NCI-H2029 (cell line): ENCODE measurements around the gene PKNOX2.

Experiments used
- DNase-seq: peaks from one replicate; lab custom pipeline; 2025; lab: John Stamatoyannopoulos, UW

PKNOX2 gene

DNA sequence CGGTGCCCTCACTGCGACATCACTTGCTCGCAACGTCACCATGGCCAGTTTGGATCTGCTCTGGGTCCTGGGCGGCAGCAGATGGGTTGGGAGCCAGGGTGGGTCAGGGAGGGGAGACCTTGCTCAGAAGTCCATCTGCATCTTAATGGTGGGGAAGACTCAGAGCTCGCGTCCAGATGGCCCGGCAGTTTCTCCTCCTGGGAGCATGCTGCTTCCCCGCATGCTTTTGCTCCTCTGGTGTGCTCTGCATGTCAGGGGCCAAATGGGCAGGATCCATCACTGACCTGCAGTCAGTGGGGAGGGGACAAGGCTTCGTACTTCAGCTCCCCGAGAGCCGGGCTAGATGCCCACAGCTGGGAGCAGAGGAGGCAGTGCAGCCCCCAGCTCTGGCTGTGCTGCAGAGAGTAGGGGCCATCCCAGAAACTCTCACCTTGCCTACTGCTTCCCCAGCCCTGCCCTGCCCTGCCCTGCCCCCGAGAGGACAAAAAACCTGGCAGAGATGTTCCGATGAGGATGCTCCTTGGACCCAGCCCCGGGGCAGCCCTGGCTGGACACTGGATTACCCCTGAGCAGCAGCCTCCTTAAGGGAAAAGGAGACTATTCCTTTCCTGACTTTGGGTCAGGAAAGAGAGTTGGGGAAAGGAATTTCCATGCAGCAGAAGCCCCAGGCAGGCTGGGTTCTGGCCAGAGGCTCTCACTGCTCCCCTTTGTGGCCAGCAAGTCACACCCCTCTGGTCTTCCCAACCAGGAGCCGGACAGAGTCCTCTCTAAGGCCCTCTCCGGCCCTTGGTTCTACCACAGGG, 149.9 kb downstream of the PKNOX2 start:
- DNase-seq: no peak

DNA sequence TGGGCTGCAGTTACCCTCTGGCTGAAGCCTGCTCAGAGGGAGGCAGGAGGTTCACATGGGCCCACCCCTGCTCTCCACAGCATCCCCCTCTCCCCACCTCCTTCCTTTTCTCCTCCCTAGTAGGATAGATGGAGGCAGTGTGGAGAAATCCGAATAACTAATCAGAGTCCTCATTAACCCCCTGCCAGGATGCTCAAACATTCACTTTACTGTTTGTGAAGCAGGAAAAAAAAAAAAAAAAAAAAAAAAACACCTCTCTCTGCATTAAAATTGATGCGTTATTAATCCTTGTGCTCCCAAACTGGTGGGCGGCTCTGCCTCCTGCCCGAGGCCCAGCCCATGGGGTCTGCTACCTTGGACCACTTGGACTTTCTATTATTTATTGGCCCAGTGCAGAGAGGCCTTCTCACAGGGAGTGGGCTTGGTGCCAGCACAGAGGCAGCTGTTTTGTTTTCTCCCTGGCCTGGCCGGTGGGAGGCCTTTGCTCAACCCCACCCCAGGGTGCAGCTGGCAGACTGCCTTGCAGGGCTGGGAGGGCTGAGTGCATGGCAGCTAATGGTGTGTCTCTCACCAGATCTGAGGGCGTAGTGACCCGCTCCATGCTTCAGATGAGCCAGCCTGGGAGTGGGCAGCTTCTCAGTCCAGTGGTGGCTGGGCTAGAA, 150.7 kb downstream of the PKNOX2 start:
- no peak for DNase-seq

DNA sequence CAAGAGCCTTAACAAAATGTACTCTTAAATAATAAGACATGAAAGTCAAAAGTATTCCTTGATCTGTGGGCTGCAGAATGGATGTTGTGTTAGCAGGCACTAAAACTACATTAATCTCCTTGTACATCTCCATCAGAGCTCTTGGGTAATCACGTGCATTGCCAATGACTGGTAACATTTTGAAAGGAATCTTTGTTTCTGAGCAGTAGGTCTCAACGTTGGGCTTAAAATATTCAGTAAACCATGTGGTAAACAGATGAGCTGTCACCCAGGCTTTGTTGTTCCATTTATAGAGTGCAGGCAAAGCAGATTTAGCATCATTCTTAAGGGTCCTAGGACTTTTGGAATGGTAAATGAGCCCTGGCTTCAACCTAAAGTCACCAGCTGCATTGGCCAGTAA, 152.9 kb downstream of the PKNOX2 start:
- DNase-seq: no peak

- DNase-seq: no peak
Measured at GRCh38 chr11:125319649-125320048, 155.1 kb downstream of the PKNOX2 start.

DNA sequence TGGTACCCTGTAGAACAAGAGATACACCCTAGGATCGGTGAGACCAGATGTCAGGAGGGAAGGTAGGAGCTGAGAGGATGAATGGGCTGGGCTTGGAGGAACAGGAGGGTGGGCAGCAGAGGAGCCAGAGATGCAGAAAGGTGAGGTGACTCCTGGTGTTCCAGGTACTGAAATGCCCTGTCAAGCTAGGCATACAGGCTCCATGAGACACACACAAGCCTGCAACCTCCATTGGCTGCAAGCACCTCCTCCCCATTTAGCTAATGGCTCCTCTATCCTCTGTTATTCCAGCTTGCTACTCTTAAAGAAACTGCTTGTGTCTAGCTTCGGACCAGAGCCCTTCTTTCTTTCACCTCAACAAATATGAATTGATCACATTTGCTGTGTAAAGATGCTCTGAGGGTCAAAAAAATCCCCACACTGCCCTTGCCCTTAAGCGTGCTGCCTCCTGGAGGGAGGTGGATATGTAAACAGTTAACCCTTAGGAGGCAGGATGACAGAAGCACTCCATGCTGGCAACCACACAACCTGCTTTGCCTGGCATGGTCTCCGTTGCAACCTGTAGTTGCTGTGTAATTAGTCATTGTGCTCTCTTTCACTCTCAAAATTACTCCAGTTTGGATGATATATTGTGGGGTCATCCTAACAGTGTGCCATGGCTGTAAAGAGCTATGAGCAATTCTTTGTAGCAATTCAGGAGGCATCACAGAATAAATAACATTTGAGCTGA, 156.0 kb downstream of the PKNOX2 start:
- no peak for DNase-seq

- no peak for DNase-seq
Measured at GRCh38 chr11:125322289-125322688, 157.7 kb downstream of the PKNOX2 start.

DNA sequence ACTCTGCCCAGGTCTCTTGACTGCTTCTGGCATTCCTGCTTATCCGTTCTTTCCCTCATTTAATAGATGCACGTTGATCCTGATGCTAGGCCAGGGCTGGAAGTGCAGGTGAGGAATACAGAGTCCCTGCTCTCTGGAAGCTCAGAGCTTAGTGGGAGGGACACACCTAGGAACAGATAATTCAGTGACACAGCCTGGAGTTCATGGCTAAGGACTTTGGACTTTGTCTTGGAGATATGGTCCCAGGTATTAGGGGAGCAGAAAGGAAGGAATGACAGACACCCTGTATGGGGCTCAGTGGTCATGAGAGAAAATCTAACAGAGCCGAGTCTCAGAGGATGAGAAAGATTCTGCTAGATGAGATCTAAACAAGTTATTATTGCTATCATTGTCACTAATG, 160.6 kb downstream of the PKNOX2 start:
- no peak for DNase-seq

DNA sequence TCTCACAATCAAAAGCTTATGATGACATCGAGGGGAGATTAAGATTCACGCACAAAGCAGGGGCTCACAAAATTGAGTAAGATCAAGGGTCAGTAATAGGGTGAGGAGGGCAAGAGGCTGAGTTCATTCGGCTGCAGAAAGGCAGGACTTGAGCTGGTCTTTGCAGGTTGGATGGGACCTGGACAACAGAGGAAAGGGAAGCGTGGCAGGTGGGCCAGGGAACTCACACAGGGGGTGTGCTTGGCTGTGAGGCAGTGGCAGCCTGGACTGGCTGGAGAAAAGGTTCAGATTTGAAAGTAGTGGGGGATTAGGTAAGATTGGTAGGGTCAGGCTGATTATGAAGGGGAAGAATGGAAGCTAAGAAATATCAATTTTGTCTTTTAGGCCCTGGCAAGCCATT, 161.6 kb downstream of the PKNOX2 start:
- DNase-seq: no peak

- DNase-seq: no peak
Measured at GRCh38 chr11:125327518-125328224, 163.1 kb downstream of the PKNOX2 start.

DNA sequence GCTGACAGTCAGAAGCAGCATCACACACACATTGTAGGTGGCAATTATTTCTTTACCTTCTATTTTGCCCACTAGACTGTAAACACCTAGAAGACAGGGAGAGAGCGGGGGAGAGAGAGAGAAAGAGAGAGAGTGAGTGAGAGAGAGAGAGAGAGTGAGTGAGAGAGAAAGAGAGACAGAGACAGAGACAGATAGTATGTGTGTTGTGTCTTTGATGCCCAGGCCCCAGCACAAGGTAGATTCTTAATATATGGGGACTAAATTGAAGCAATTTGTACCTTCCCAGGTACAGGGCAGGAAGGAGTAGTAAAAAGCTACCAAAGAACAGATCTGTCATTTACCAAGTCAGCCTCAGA, 163.7 kb downstream of the PKNOX2 start:
- no peak for DNase-seq

GRCh38 chr11:125329786-125330185, 165.2 kb downstream of the PKNOX2 start:
- DNase-seq: no peak

DNA sequence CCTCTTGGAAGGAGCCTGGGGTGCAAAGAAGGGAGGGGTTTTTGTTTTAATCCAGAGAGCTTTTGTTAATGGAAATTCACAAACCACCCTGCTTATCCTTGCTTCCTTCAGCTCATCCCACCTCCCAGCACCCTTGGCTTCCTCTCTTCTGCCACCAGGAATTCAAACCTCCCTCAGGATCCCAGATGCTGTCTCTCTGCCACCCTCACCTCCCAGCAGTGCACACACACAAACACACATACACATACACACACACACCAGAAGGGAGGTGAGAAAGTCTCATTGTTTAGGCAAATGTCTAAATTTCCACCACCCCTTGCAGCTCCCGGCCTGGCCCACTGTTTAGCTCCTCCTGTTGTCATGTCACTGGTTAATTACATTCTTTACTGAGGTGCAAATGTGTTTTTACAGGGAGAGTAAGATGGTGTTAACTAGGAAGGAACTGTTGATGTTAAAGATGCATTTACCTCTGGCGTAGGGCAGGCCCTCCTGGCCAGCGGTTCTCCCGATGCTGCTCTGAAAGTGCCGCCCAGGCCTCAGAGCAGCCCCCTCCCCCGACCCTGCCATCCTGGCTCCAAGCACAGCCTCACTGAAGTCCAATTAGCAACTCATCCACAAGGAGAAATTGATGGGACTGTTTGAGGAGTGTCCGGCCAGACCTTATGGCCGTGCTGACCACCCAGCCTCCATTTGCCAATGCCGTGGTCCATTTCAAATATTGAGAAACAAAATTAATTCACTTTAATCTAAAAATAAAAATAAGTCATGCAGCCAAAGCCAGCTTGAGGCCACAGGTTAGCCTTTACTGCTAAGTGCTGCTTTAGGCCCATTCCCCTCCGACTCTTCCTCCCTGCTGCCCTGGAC, 166.1 kb downstream of the PKNOX2 start:
- DNase-seq: no peak

DNA sequence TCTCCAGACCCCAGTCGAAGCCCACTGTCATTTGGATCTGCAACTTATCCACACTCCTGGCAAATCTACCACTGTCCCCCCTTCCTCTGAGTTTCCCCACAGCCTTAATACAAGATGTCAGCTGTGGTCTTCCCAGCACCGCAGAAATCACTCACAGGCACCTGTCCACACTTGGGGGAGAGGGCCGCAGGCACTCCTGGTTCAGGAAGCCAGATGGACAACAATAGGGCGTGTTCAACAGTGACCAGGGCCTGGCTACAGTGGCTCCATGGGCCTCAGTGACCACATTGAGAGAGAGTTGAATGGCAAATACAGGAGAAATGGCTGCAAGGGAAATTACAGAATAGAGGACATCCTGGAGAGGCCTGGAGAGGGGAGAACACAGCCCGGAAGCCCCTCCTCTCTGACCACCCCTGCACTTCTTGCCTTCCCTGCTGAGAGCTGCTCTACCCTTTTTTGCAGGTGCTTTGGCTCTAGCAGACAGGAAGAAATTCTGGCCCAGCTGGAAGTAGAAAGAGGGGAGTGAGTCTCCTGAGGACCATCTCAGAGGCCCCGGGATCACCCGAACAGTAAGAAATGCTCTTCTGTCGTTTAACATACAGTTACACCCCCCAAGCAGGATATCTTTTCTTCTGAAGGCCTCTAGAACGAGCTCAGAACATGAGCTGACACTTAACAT, 166.9 kb downstream of the PKNOX2 start:
- DNase-seq: no peak

GRCh38 chr11:125332821-125333220, 168.3 kb downstream of the PKNOX2 start:
- DNase-seq: no peak

GRCh38 chr11:125333354-125334073, 169.0 kb downstream of the PKNOX2 start:
- DNase-seq: no peak

DNA sequence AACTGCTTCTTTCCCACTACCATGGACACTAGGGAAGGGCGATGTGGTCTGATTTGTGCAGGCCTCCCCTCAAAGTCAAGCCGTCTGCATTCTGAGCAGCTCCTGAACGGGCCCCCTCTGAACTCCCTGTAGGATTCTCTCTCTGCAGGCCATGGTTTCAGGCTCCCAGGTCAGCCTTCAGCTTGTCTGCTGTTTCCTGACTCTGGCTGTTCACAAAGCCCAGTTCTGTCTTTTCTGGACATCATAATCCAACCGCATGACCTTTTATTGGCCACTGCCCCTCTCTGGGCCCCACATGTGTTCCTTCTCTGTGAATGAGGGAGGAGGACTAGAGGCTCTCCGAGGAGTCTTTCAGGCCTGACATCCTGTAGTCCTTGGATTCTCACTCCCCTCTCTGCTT, 170.6 kb downstream of the PKNOX2 start:
- no peak for DNase-seq

DNA sequence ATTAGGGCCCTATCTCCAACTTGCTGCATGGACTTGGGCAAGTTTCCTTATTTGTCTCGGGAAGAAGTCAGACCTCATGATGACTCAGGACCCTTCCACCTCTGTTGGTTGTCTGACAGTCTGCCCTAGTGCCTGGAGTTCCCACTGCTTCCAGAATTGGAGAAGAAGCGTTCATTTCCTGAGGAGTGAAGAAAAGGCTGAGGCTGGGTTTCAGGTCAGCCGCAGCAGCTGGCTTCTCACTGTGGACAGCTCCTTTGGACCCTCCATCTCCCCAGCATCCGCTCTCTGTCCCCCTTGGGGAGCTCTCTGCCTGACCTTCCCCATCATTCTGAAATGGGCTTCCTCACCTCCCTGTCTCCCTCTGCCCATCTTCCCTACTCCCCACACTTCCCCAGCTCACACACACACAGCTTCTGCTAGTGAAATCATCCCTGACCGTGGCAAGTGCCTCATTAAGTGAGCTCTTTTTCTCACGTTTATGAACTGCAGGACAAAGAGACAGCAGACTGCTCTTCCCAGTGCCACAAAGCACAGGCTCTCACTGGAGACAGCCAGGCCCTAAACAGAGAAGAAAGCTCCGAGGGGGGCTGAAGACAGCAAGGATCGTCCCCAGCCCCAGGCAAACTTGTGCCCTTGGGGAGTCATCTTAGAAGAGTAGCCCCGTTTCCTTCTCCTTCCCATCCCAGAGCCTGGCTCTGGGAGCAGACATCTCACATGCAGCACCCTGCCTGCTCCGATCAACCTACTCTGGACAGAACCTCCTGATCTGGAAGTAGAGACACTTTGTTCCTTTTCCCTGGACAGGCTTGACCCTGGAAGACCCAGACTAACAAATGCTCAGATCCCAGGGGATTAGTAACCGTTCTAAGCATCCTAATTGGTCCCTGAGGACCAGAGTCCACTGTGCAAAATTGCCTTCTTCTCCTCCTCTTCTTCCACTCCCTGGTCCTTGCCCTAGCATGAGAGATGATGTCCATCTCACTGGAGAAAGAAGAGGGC, 173.6 kb downstream of the PKNOX2 start:
- no peak for DNase-seq

DNA sequence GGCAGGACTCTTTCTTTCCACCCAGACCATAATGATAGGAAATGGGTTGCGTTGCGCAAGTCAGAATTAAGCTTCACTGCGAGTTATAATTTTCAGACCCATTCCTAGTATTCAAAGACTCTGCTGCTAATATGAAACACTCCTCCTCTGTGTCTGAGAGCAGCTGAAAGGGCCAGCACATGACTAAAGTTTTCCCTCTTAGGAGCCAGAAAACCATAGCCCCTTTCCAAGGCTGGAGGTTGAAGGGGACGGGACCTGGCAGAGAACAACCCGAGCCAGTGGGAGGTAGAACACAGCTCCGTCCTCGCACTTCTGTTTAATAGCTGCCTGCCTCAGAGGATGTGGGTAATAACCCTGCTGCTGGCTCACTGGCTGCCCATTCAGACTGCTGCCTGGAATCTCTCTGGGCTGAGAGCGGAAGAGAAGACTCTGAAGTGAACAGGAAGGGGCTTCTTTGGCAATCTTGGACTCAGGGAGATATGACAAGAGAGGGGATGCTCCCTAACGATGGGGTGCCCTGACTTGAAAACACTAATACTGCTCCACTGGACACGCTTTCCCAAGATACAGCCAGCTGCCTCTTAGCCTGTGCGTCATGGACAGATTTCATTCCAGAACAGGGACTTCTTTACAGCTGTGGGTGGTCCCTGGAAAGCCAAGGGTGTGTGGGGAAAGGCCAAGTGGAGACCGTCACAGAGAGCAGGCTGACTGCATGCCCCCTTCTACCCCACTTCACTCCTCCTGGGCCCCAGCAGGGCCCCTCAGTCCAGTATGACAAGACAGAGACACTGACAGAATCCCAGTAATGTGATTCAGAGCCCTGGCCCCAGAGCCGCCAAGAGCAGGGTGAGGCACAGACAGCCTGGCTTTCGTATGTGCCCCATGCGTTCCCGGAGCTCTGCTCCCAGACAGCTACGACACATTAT, 174.6 kb downstream of the PKNOX2 start:
- DNase-seq: no peak
